Testis (tissue), 3 donors: ENCODE results near the gene FLNB. TPM values are rescaled to one million over a fixed set of nuclear protein-coding genes. Genes with fewer than 3 reads are reported as not detected.

Experiments used
- DNase-seq: peaks from one replicate; pipeline ENCODE4 v3.0.0-alpha.2; 2019
- H3K27ac ChIP-seq, 2 donors: fragments of 200-600 bp; sonication (generic); one replicate each; pipeline ENCODE4 v1.5.1; 2019
- H3K27me3 ChIP-seq: fragments of 200-600 bp; sonication (generic); one replicate; pipeline ENCODE4 v1.5.1; 2019
- H3K36me3 ChIP-seq: fragments of 200-600 bp; sonication (generic); one replicate; pipeline ENCODE4 v1.5.1; 2017; ENCODE audit warnings: low read depth; ENCODE audit errors: missing control alignments
- H3K4me1 ChIP-seq: fragments of 200-600 bp; sonication (generic); one replicate; pipeline ENCODE4 v1.5.1; 2019
- H3K4me3 ChIP-seq, 2 donors: fragments of 200-600 bp; sonication (generic); one replicate each; pipeline ENCODE4 v1.5.1; 2017 to 2019
- H3K9me3 ChIP-seq: fragments of 200-600 bp; sonication (generic); one replicate; pipeline ENCODE4 v1.5.1; 2017
- CTCF ChIP-seq, 3 experiments: fragments of 450-650 bp in 2 of 3; fragments of 200-600 bp in 1 of 3; sonication (generic) in 1 of 3; IDR thresholded peaks; one replicate each; pipeline ENCODE4 v1.5.1; 2016 to 2019; ENCODE audit warnings: antibody characterized with exemption in 3 of 3, mild to moderate bottlenecking in 2 of 3, moderate library complexity in 1 of 3
- POLR2A ChIP-seq: fragments of 450-650 bp; IDR thresholded peaks from one replicate; pipeline ENCODE4 v1.6.1; 2017; ENCODE audit warnings: antibody characterized with exemption, mild to moderate bottlenecking, moderate library complexity
- WGBS, 2 donors: methylation state at CpG; one replicate each; pipeline ENCODE4 v1.1.5; 2018; 5-methylcytosine and 5-hydroxymethylcytosine counted together
- intact Hi-C: fragments of 100-400 bp; cut with DNase I; formaldehyde crosslinking; loops from one replicate; pipeline ENCODE4 v1.15.1; 2023; ENCODE audit warnings: low total_unique reads
- polyA plus RNA-seq: library from polyadenylated mRNA; stranded (reverse); fragments of 350-450 nt; fragmentation: Illumina TruSeq; extraction: RNeasy Lipid Tissue Mini Kit (QIAGEN cat#74804); gene quantifications from one replicate; pipeline ENCODE4 v1.2.3, GENCODE V29; 2014; ENCODE audit warnings: low read depth, low replicate concordance; ENCODE audit not compliant: insufficient read depth
- total RNA-seq, 2 donors: library from RNA; depleted of rRNA; stranded (reverse); fragments of >200 nt; gene quantifications; one replicate each; pipeline ENCODE4 v1.2.3, GENCODE V29; 2016

The FLNB gene
- total and polyA plus RNA-seq, 3 donors from 2014 or later: 105 to 199 (median 166) TPM

GRCh38 chr3:58023531-58023930, 15.3 kb downstream of the FLNB start:
- H3K4me3 ChIP-seq: no peak overlapping the region
- WGBS, 2 donors: 77 to 83% methylated on average over 2 of the region's 2 CpGs
- H3K27me3 ChIP-seq: no peaks in the 10 kb centered on the region
- DNase-seq: no peak
- TF ChIP-seq POLR2A (no peak), CTCF (IDR thresholded peaks at IDR 0.05) (no peak)
- no peaks in the 10 kb centered on the region for H3K9me3 ChIP-seq
- no peak overlapping the region for H3K27ac ChIP-seq
- H3K36me3 ChIP-seq: no peaks in the 10 kb centered on the region
- H3K4me1 ChIP-seq: peaks cover 43% of the 10 kb centered on the region
- intact Hi-C loops: no loop called here

- Histone ChIP-seq H3K27ac (no peak overlapping the region), H3K4me1 (peaks cover 30% of the 10 kb centered on the region), H3K4me3 (no peak overlapping the region), H3K36me3 (no peaks in the 10 kb centered on the region), H3K27me3 (no peaks in the 10 kb centered on the region), H3K9me3 (no peaks in the 10 kb centered on the region)
- no peak for TF ChIP-seq CTCF (IDR thresholded peaks at IDR 0.05)
- TF ChIP-seq POLR2A: no peak
- intact Hi-C loops: no loop called here
- 70 to 80% methylated on average over 5 of the region's 5 CpGs for WGBS, 2 donors
- no peak for DNase-seq
These were observed 17.2 kb downstream of the FLNB start for GRCh38 chr3:58025406-58025805.

- WGBS, 2 donors: 62 to 64% methylated on average over 12 of the region's 12 CpGs
- Histone ChIP-seq H3K4me1 (peaks cover 24% of the 10 kb centered on the region), H3K27me3 (no peaks in the 10 kb centered on the region), H3K9me3 (no peaks in the 10 kb centered on the region), H3K36me3 (no peaks in the 10 kb centered on the region), H3K4me3 (no peak overlapping the region), H3K27ac (no peak overlapping the region)
- intact Hi-C loops: no loop called here
- no peak for DNase-seq
- no peak for TF ChIP-seq CTCF (IDR thresholded peaks at IDR 0.05)
- no peak for TF ChIP-seq POLR2A
These were observed 17.8 kb downstream of the FLNB start for GRCh38 chr3:58025837-58026569.

GRCh38 chr3:58026598-58026997, 18.4 kb downstream of the FLNB start:
- Histone ChIP-seq H3K4me1 (peaks cover 18% of the 10 kb centered on the region), H3K27ac (no peak overlapping the region), H3K36me3 (no peaks in the 10 kb centered on the region), H3K27me3 (no peaks in the 10 kb centered on the region), H3K9me3 (no peaks in the 10 kb centered on the region), H3K4me3 (no peak overlapping the region)
- DNase-seq: no peak
- intact Hi-C loops: no loop called here
- TF ChIP-seq CTCF (IDR thresholded peaks at IDR 0.05) (no peak), POLR2A (no peak)
- 76 to 78% methylated on average over 7 of the region's 7 CpGs for WGBS, 2 donors
